Eye (tissue), 1 donor: ENCODE measurements around the gene PI4K2B.
"Not testable (repeated sequence)": the region's sequence is repeated elsewhere in the genome, so short reads cannot be mapped to it uniquely, and the experiment has no call there.

ENCODE experiments used
- DNase-seq: peaks from one replicate; pipeline ENCODE4 v3.0.0-alpha.2; 2015

PI4K2B gene

GRCh38 chr4:25245181-25245580 lies 11.3 kb downstream of the PI4K2B start:
- DNase-seq, result no peak

DNA sequence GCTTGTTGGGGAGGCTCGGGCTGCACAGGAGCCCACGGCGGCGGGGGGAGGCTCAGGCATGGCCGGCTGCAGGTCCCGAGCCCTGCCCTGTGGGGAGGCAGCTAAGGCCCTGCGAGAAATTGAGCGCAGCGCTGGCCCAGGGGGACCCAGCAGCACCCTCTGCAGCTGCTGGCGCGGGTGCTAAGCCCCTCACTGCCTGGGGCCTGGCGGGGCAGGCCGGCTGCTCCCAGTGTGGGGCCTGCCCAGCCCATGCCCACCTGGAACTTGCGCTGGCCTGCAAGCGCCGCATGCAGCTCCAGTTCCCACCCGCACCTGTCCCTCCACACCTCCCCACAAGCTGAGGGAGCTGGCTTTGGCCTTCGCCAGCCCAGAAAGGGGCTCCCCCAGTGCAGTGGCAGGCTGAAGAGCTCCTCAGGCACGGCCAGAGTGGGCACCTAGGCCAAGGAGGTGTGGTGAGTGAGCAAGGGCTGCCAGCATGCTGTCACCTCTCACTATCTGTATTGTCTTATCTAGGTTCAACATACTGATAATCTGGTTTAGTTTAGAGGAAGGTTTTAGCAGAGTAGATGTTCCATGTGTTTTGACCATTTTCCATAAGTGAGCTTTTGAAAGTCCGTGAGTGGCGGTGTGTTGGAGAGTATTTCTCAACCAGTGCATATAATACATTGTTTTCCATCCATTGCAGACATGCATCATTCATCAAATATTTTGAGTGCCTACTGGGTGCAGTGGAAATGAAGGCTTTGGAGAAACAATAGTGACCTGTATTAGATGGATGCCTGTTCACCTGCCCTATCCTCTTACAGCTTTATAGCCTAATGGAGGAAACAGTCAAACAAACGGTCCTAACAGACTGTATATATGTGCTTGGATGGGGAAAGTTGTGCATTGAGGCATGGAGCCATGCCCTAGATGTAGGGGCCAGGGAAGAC lies 13.1 kb downstream of the PI4K2B start:
- DNase-seq, result no peak

GRCh38 chr4:25248875-25249274 lies 15.0 kb downstream of the PI4K2B start:
- DNase-seq, result not testable (repeated sequence)

- not testable (repeated sequence) for DNase-seq
Measured at GRCh38 chr4:25249494-25249893, 15.7 kb downstream of the PI4K2B start.

GRCh38 chr4:25252230-25253070 lies 18.6 kb downstream of the PI4K2B start:
- no peak for DNase-seq

DNA sequence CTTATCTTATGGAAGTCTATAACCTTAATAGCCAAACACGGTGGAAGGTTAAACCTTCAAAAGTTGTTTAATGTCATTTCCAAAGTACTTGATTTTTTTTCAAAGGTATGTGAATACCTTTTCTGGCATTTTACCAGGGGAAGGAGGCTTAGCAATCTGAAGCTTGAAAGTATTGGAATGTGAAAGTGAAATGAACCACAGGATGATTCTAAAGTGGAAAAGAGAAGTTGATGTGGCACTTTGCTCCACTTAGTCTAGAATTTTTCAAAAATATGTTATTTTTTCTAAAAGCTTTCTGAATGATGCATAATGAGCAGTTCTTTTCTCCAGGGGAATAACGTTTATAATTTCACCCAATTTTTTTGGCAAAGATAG lies 19.2 kb downstream of the PI4K2B start:
- peak; percentile 17 for DNase-seq

- not testable (repeated sequence) for DNase-seq
Measured at GRCh38 chr4:25253786-25254185, 20.0 kb downstream of the PI4K2B start.

- DNase-seq, result no peak
Measured at GRCh38 chr4:25258980-25259578, 25.2 kb downstream of the PI4K2B start.

- no peak for DNase-seq
Measured at GRCh38 chr4:25271866-25272265, 38.0 kb downstream of the PI4K2B start.

DNA sequence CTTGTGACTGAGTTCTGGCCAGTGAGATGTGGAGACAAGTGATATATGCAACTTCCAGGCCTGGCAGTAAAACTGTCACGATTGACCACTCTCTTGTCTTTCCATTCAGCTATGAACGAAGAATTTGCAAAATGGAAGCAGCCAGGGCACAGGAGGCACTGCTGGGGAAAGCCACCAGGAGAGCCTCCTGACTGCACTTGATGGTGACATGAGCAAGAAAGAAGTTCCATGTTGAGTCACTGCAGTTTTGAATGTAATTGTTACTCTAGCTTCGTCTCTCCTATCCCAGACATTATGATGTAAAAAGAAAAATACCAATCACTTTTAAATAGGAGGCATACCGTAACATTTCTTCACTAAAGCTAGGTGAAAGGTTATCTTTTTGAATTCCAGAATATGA lies 46.4 kb downstream of the PI4K2B start:
- DNase-seq, result no peak

- DNase-seq, result no peak
Measured at GRCh38 chr4:25283948-25284347, 50.1 kb downstream of the PI4K2B start.

- no peak for DNase-seq
Measured at GRCh38 chr4:25284466-25284865, 50.6 kb downstream of the PI4K2B start.

DNA sequence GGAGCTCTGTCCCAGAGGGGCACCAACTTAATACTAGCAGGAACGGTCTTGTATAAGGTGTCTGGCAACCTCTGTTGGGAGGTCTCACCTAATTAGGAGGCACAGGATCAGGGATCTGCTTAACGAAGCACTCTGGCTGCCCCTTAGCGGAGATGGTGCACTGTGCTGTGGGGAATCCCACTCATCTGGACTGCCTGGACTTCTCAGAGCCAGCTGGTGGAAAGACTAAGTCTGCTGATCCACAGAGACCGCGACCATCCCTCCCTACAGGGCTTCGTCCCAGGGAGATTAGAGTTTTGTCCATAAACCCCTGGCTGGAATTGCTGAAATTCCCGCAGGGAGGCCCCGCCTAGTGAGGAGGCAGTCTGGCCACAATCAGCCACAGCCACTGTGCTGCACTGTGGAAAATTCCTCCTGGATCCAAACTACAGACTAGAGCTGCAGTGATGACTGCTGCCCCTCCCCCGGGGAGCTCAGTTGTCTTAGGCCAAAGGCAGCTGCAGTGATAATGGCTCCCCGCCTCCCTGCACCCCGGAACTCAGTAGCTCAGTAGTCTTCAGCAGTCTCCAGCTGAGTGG lies 56.7 kb downstream of the PI4K2B start:
- no peak for DNase-seq

DNA sequence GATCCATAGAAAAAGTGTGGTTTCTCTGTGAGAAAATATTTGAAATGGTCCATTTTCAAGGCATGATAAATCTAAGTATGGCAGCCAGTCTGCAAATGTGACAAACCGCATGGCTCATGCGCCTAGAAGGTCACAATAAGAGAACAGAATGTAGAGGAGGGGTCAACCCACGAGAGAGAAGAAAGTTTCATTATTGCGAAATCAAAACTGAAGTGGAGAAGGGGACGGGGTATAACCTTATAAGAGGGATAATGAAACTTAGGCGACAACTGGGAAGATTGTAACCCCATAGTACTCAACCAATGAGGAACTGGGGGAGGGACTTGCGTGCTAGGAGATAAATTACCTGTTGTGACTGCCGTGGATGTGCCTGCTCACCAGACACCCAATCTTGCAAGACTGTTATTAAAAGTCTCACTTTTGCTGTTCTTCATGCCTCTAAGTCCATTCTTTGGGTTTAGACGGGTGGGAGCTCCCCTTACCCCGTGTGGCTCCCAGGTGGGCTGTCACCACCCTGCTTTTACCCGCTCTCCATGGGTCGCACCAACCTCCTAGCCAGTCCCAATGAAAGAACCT lies 57.4 kb downstream of the PI4K2B start:
- DNase-seq, result no peak

DNA sequence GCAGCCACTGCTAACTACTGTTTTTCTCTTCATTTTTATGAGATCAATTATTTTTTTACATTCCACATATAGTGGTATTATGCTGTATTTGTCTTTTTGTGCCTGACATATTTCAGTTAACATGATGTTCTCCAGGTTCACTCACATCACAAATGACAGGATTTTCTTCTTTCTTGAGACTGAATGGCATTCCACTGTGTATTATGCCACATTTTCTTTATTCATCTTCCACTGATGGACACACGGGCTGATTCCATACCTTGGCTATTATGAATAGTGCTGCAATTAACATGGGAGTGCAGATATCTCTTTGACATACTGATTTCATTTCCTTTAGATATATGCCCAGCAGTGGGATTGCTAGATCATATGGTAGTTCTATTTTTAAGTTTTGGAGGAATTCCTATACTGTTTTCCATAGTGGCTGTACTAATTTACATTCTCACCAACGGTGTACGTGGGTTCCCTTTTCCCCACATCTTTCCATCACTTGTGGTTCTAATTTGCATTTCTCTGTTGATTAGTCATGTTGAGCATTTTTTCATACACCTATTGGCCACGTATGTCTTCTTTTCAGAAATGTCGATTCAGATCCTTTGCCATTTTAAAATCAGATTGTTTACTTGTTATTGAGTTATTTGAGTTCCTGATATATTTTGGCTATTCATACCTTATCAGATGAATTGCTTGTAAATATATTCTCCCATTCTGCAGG lies 63.9 kb downstream of the PI4K2B start:
- DNase-seq, result no peak

DNA sequence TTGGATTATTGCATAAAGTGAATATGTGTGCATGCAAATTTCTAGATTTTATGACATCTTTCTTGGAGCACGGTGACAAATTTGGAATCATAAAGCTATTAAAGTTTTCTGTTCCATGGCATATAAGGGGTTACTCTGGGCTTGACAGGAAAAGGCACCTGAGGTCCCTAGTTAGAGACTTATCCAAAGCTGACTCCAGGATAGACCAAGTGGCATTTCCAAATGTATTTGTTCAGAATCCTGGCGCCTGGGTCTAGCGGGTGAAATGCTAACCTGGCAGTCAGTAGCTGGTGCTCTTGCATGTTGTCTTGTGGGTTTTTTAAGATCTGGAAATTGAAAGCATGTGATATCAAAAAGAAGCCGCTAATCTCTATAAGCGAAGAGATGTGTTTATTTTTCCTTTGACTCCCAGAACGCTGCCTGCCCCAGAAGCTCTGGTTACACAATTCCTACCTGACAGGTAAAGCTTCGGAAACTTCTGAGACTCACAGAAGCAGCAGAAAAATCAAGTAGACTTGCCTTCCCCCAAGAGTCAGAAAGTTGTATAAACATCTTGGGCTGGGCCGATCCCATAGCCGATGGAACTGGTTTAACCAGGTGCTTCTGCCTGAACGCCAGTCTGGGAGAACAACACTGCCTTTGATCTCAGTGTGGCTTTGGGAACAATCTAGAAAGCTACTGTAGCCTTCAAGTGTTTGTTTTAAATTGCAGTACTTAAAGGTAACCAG lies 65.8 kb downstream of the PI4K2B start:
- peak; percentile 43 for DNase-seq

DNA sequence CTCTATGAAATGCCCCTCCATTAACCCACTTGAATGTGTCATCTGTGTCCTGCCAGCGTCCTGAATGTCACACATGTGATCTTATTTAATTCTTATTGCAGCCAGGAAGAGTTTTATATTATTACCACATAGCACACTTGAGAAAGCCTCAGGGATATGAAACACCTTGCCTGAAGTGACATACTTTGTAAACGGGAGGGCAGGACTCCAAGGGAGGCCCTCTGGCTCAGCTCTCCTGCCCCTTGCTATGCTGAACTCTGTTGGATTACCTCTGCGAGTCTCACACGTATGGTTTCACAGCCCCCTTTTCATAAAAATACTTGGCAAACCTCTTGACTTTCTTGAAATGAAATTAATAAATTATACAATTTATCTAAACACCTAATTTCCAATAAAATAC lies 67.6 kb downstream of the PI4K2B start:
- no peak for DNase-seq

DNA sequence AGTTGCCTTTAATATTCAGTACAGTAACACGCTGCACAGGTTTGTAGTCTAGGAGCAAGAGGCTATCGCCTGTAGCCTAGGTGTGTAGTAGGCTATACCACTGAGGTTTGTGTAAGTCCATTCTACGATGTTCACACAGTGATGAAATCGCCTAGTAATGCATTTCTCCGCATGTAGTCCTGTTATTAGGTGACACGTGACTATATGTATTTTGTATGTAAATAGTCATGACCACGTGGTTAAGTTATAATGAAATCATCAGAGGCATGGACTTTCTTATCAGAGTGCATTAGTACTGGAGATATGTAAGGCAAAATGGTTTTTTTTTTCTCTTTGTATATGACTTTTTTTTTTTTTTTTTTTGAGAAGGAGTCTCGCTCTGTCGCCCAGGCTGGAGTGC lies 68.8 kb downstream of the PI4K2B start:
- no peak for DNase-seq

GRCh38 chr4:25303578-25303977 lies 69.7 kb downstream of the PI4K2B start:
- DNase-seq, result no peak

DNA sequence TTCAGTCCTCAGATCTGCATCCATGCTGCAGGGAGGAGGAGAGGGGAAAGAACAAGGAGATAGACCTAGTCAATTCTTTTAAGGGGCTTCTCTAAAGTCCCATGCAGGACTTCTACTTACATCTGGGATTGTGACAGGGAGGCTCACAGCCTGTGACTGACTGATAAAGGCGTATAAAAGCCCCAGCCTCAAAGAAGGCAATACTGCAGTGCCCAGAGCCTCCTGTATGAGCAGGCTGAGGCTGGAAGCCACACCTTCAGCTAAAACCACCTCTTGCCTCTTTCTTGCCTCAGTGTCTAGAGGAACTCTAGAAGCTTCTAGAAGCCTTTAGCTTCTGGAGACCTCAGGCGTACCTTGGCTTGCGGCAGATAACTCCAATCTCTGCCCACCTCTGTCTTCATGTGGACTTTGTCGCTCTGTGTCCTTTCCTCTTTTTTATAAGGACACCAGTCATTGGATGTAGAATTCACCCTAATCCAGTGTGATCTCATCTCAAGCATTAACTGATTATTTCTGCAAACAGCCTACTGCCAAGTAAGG lies 72.8 kb downstream of the PI4K2B start:
- DNase-seq, result no peak

- DNase-seq, result no peak
Measured at GRCh38 chr4:25307596-25307995, 73.8 kb downstream of the PI4K2B start.
